OCI-LY1 (cell line): ENCODE measurements around the gene HTR2B.
"Not testable (repeated sequence)": the region's sequence is repeated elsewhere in the genome, so short reads cannot be mapped to it uniquely, and the experiment has no call there.

Experiments used
- H2AFZ ChIP-seq: fragments of 200-600 bp; sonication (generic), shearing (Covaris generic); 2 replicates; pipeline ENCODE4 v1.6.0; 2014; ENCODE audit warnings: antibody characterized with exemption, mild to moderate bottlenecking, low read length
- H3F3A ChIP-seq: fragments of 200-600 bp; sonication (generic), shearing (Covaris generic); 2 replicates; pipeline ENCODE4 v1.6.0; 2014; ENCODE audit warnings: mild to moderate bottlenecking, antibody characterized with exemption, low read length, moderate library complexity; ENCODE audit not compliant: insufficient read depth
- H3K27ac ChIP-seq: fragments of 200-600 bp; sonication (generic); 2 replicates; pipeline ENCODE4 v1.5.1; 2014; ENCODE audit warnings: low read length, mixed run types, mild to moderate bottlenecking, low read depth; ENCODE audit not compliant: poor library complexity, severe bottlenecking
- H3K27me3 ChIP-seq: fragments of 200-600 bp; sonication (generic); 2 replicates; pipeline ENCODE4 v1.6.0; 2014; ENCODE audit warnings: antibody characterized with exemption, mild to moderate bottlenecking, low read length, moderate library complexity; ENCODE audit not compliant: insufficient read depth
- H3K36me3 ChIP-seq: fragments of 200-600 bp; sonication (generic); 2 replicates; pipeline ENCODE4 v1.6.1; 2014; ENCODE audit warnings: mild to moderate bottlenecking, antibody characterized with exemption, low read length, moderate library complexity, mixed read lengths; ENCODE audit not compliant: insufficient read depth
- H3K4me1 ChIP-seq: fragments of 200-600 bp; sonication (generic); 2 replicates; pipeline ENCODE4 v1.5.1; 2014; ENCODE audit warnings: mild to moderate bottlenecking, low read length, moderate library complexity; ENCODE audit not compliant: insufficient read depth, severe bottlenecking
- H3K4me2 ChIP-seq: fragments of 200-600 bp; sonication (generic), shearing (Covaris generic); 2 replicates; pipeline ENCODE4 v1.6.1; 2014; ENCODE audit warnings: low read length
- H3K4me3 ChIP-seq: fragments of 200-600 bp; sonication (generic); 2 replicates; pipeline ENCODE4 v1.5.1; 2014; ENCODE audit warnings: low read length, low read depth, mild to moderate bottlenecking, mixed read lengths; ENCODE audit not compliant: poor library complexity, severe bottlenecking
- H3K79me2 ChIP-seq: fragments of 200-600 bp; shearing (Covaris generic); 2 replicates; pipeline ENCODE4 v1.6.1; 2016; ENCODE audit warnings: mixed run types, low read length, mixed read lengths; ENCODE audit not compliant: insufficient read depth
- H3K9ac ChIP-seq: fragments of 200-600 bp; sonication (generic), shearing (Covaris generic); 2 replicates; pipeline ENCODE4 v1.6.1; 2014; ENCODE audit warnings: mild to moderate bottlenecking, low read length, mixed read lengths
- H3K9me2 ChIP-seq: fragments of 200-600 bp; sonication (generic), shearing (Covaris generic); 2 replicates; pipeline ENCODE4 v1.6.1; 2014; ENCODE audit warnings: low read depth, mild to moderate bottlenecking, low read length, mixed read lengths
- H3K9me3 ChIP-seq: fragments of 200-600 bp; shearing (Covaris generic); 2 replicates; pipeline ENCODE4 v1.6.1; 2014; ENCODE audit warnings: low read length, mixed read lengths
- H4K20me1 ChIP-seq: fragments of 200-600 bp; sonication (generic), shearing (Covaris generic); 2 replicates; pipeline ENCODE4 v1.6.0; 2016; ENCODE audit warnings: mild to moderate bottlenecking, low read length; ENCODE audit not compliant: insufficient read depth
- EZH2 ChIP-seq: fragments of 200-600 bp; sonication (generic), shearing (Covaris generic); IDR thresholded peaks from 2 replicates; pipeline ENCODE4 v1.8.0; 2017; ENCODE audit warnings: borderline replicate concordance, mixed run types, mild to moderate bottlenecking, antibody characterized with exemption, low read length, moderate library complexity, mixed read lengths
- TF ChIP-seq, protein P1 (sequence below): fragments of 200-600 bp; sonication (generic), shearing (Covaris generic); IDR thresholded peaks from 2 replicates; pipeline ENCODE4 v1.5.1; 2017; ENCODE audit warnings: mild to moderate bottlenecking, antibody characterized with exemption, low read length, moderate library complexity, mixed read lengths

The HTR2B gene

DNA sequence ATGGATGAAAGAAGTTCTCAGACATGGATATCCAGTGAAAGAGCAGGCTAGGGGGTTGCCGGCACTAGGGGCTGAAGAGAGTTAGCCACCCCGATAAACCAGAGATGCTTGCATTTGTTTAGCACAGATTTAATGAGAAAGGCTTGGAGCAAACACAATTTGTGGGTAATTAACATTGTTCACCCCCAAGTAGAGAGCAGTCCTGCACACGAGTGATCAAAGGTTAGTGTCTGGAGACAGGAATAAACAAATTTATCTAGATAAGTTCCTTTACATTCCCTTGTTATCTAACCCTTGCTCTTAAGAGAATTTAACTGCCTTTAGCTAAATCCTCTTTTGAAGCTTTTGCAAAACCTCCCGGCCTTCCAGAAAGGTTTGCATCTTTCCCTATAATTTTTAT is 23.9 kb downstream of the HTR2B start:
- H3K9me2 ChIP-seq = no peaks in the 10 kb centered on the region
- H3K9ac ChIP-seq = no peak overlapping the region
- no peaks in the 10 kb centered on the region for H3K27me3 ChIP-seq
- no peak overlapping the region for H3K4me3 ChIP-seq
- no peak overlapping the region for H2AFZ ChIP-seq
- H3K36me3 ChIP-seq = peaks cover 67% of the 10 kb centered on the region
- no peaks in the 10 kb centered on the region; the same call in 1 of the 2 replicates for H4K20me1 ChIP-seq
- TF ChIP-seq, protein P1, sequence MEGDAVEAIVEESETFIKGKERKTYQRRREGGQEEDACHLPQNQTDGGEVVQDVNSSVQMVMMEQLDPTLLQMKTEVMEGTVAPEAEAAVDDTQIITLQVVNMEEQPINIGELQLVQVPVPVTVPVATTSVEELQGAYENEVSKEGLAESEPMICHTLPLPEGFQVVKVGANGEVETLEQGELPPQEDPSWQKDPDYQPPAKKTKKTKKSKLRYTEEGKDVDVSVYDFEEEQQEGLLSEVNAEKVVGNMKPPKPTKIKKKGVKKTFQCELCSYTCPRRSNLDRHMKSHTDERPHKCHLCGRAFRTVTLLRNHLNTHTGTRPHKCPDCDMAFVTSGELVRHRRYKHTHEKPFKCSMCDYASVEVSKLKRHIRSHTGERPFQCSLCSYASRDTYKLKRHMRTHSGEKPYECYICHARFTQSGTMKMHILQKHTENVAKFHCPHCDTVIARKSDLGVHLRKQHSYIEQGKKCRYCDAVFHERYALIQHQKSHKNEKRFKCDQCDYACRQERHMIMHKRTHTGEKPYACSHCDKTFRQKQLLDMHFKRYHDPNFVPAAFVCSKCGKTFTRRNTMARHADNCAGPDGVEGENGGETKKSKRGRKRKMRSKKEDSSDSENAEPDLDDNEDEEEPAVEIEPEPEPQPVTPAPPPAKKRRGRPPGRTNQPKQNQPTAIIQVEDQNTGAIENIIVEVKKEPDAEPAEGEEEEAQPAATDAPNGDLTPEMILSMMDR = no peak
- TF ChIP-seq EZH2 = no peak
- H3K9me3 ChIP-seq = peaks cover 5% of the 10 kb centered on the region
- H3K79me2 ChIP-seq = no peaks in the 10 kb centered on the region; the same call in 1 of the 2 replicates
- H3F3A ChIP-seq = 0 out of 2 replicates have a peak, but pooled peaks cover 5% of the 10 kb centered on the region
- no peak overlapping the region for H3K4me2 ChIP-seq
- H3K4me1 ChIP-seq = no peaks in the 10 kb centered on the region
- H3K27ac ChIP-seq = no peak overlapping the region

DNA sequence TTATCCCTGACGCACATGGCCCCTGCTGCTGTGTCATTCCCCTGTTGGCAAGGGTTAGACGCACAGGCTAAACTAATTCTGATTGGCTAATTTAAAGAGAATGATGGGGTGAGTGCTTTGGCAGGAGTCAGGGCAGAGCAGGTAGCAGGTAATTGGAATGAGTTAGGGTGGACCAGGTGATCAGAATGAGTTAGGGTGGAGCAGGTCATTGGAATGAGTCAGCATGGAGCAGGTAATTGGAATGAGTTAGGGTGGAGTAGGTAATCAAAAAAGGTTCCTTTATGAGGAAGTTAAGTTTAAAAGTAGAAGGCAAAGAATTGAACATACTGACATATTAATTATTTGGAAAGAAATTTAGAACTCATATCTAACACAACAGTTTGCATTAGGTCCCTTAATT is 24.5 kb downstream of the HTR2B start:
- peaks cover 67% of the 10 kb centered on the region for H3K36me3 ChIP-seq
- not testable (repeated sequence) for H3F3A ChIP-seq, H3K4me3 ChIP-seq, H2AFZ ChIP-seq, H3K4me2 ChIP-seq, H3K79me2 ChIP-seq, H3K4me1 ChIP-seq, H3K27me3 ChIP-seq, H3K9me3 ChIP-seq, H3K9me2 ChIP-seq, H3K27ac ChIP-seq, H4K20me1 ChIP-seq, H3K9ac ChIP-seq

DNA sequence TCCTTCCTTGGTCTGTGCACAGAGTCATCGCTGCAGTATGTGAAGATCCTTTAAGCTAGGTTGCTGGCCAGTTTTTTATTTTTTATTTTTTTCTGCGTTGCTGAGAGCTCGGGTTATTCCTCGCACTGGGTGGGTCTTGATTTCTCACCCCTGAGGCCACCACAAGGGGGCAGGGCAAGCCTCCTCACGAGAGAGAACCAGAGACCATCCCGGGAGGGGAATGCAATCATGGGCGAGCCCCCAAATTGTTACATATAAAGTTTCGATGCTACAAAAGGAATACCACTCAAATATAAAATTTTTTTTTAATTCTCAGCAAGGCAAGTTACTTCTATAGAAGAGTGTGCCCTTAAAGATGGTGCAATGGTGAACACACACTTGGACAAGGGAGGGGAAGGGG is 24.9 kb downstream of the HTR2B start:
- Histone ChIP-seq H3K79me2 (no peaks in the 10 kb centered on the region; the same call in 1 of the 2 replicates), H3F3A (0 out of 2 replicates have a peak, but pooled peaks cover 5% of the 10 kb centered on the region), H3K4me3 (no peak overlapping the region), H2AFZ (no peak overlapping the region), H3K4me2 (no peak overlapping the region), H4K20me1 (no peaks in the 10 kb centered on the region; the same call in 1 of the 2 replicates), H3K36me3 (peaks cover 69% of the 10 kb centered on the region), H3K27ac (no peak overlapping the region), H3K27me3 (no peaks in the 10 kb centered on the region), H3K4me1 (no peaks in the 10 kb centered on the region), H3K9me2 (no peaks in the 10 kb centered on the region), H3K9ac (no peak overlapping the region), H3K9me3 (peaks cover 5% of the 10 kb centered on the region)
- TF ChIP-seq, protein P1 = no peak
- no peak for TF ChIP-seq EZH2

DNA sequence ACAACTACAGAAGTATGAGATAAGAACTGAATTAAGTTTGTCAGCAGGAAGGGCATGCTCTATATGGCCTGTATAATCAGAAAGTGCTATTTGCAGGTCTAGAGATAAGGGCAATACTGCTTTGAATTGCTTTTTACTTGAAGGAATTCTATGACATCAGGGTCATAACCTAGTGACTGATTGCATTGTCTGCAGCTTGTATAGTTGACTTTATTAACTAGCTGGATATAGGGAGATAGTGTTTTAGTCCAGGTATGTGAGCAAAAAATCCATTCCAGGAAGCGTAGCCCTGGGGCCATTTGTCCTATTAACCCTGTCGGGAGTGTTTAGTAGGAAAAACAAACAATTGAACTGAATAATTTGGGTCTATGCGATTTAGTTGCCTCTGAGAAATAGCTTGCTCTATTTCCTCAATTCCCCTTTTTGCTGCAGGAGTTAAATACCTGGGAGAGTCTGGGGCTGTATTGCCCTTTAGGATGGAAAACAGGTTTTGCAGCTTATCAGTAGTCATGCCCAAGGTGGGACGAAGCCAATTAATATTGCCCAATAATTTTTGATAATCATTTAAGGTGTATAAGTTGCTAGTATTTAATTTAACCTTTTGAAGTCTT is 30.0 kb downstream of the HTR2B start:
- H3K9me2 ChIP-seq = no peaks in the 10 kb centered on the region
- H3K4me3 ChIP-seq = no peak overlapping the region
- no peaks in the 10 kb centered on the region for H3F3A ChIP-seq
- H4K20me1 ChIP-seq = no peaks in the 10 kb centered on the region
- H3K4me1 ChIP-seq = no peaks in the 10 kb centered on the region
- H3K9me3 ChIP-seq = peaks cover 5% of the 10 kb centered on the region
- no peaks in the 10 kb centered on the region for H3K27me3 ChIP-seq
- no peak overlapping the region for H3K9ac ChIP-seq
- no peak overlapping the region for H3K27ac ChIP-seq
- no peak for TF ChIP-seq EZH2
- TF ChIP-seq, protein P1 = no peak
- H3K4me2 ChIP-seq = no peak overlapping the region
- peaks cover 96% of the 10 kb centered on the region for H3K36me3 ChIP-seq
- H3K79me2 ChIP-seq = no peaks in the 10 kb centered on the region
- no peak overlapping the region for H2AFZ ChIP-seq
